Measurements from ENCODE around the gene DLG2. TPM values are rescaled to one million over a fixed set of nuclear protein-coding genes. Genes with fewer than 3 reads are reported as not detected.
"Not testable (repeated sequence)": the region's sequence is repeated elsewhere in the genome, so short reads cannot be mapped to it uniquely, and the experiment has no call there.

The DLG2 gene
- total RNA-seq, 4 donors from 2014 or later: 7.3 to 14.1 (median 11.1) TPM

- TF ChIP-seq CTCF (IDR thresholded peaks at IDR 0.05) (no peak), EP300 (IDR thresholded peaks at IDR 0.05) (no peak), POLR2A (IDR thresholded peaks at IDR 0.05; ENCODE audit: low read depth) (no peak), POLR2AphosphoS5 (IDR thresholded peaks at IDR 0.05) (no peak)
- no peaks in the 10 kb centered on the region for H3K36me3 ChIP-seq
- no peaks in the 10 kb centered on the region for H3K27me3 ChIP-seq
- DNase-seq (ENCODE audit: extremely low spot score): no peak
- 91% methylated on average over 3 of the region's 3 CpGs for WGBS
- H3K4me1 ChIP-seq: no peaks in the 10 kb centered on the region
- no peak overlapping the region for H3K4me3 ChIP-seq
- H3K27ac ChIP-seq (replicated peaks in 1 of 4): no peak overlapping the region
- no peaks in the 10 kb centered on the region for H3K9me3 ChIP-seq
- intact Hi-C loops (cut with DNase I): no loop called here
Measured at GRCh38 chr11:84854498-84854880, 772.7 kb downstream of the DLG2 start.

GRCh38 chr11:84853841-84854497 lies 773.2 kb downstream of the DLG2 start:
- TF ChIP-seq EP300 (IDR thresholded peaks at IDR 0.05) (no peak), POLR2AphosphoS5 (IDR thresholded peaks at IDR 0.05) (no peak), POLR2A (IDR thresholded peaks at IDR 0.05; ENCODE audit: low read depth) (no peak), CTCF (IDR thresholded peaks at IDR 0.05) (no peak)
- WGBS: 89% methylated on average over 1 of the region's 1 CpG
- intact Hi-C loops (cut with DNase I): no loop called here

DNA sequence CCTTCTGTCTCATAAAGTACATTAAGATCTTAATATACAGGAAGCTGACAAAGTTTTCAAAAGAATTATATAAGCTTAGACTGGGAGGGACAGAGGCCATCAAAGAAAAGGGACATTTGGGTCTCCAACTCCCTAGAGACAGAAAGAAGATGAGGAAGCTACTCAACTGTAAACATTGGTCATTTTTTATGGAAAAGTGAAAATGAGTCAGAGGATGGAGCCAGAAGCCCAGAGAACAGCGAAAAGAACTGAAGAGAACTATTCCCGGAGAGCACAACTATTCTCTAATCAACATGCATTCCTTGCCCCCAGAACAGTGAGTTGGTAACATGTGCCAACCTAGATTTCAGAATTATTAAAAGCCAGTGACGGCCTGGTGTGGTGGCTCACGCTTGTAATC lies 779.3 kb downstream of the DLG2 start:
- Histone ChIP-seq H3K4me1 (no peaks in the 10 kb centered on the region), H3K4me3 (no peak overlapping the region), H3K27me3 (no peaks in the 10 kb centered on the region), H3K9me3 (no peaks in the 10 kb centered on the region), H3K27ac (replicated peaks in 1 of 4) (no peak overlapping the region), H3K36me3 (no peaks in the 10 kb centered on the region)
- WGBS: 91% methylated on average over 4 of the region's 4 CpGs
- no peak for TF ChIP-seq CTCF (IDR thresholded peaks at IDR 0.05)
- no peak for TF ChIP-seq POLR2A (IDR thresholded peaks at IDR 0.05; ENCODE audit: low read depth)
- no peak for TF ChIP-seq EP300 (IDR thresholded peaks at IDR 0.05)
- no peak for TF ChIP-seq POLR2AphosphoS5 (IDR thresholded peaks at IDR 0.05)
- no peak for DNase-seq (ENCODE audit: extremely low spot score)
- intact Hi-C loops (cut with DNase I): no loop called here

More at GRCh38 chr11:84853841-84854497, 773.2 kb downstream of the DLG2 start:
- DNase-seq (ENCODE audit: extremely low spot score): no peak
- no peaks in the 10 kb centered on the region for H3K9me3 ChIP-seq
- no peak overlapping the region for H3K4me3 ChIP-seq
- H3K27me3 ChIP-seq: no peaks in the 10 kb centered on the region
- H3K27ac ChIP-seq (replicated peaks in 1 of 4): no peak overlapping the region
- H3K4me1 ChIP-seq: no peaks in the 10 kb centered on the region
- H3K36me3 ChIP-seq: no peaks in the 10 kb centered on the region

- H3K27me3 ChIP-seq; H3K36me3 ChIP-seq; H3K4me3 ChIP-seq; H3K9me3 ChIP-seq; H3K4me1 ChIP-seq; H3K27ac ChIP-seq (replicated peaks in 1 of 4); DNase-seq (ENCODE audit: extremely low spot score); intact Hi-C loops (cut with DNase I): not testable (repeated sequence)
- 73% methylated on average over 1 of the region's 1 CpG for WGBS
Measured at GRCh38 chr11:84840201-84840600, 786.9 kb downstream of the DLG2 start.

DNA sequence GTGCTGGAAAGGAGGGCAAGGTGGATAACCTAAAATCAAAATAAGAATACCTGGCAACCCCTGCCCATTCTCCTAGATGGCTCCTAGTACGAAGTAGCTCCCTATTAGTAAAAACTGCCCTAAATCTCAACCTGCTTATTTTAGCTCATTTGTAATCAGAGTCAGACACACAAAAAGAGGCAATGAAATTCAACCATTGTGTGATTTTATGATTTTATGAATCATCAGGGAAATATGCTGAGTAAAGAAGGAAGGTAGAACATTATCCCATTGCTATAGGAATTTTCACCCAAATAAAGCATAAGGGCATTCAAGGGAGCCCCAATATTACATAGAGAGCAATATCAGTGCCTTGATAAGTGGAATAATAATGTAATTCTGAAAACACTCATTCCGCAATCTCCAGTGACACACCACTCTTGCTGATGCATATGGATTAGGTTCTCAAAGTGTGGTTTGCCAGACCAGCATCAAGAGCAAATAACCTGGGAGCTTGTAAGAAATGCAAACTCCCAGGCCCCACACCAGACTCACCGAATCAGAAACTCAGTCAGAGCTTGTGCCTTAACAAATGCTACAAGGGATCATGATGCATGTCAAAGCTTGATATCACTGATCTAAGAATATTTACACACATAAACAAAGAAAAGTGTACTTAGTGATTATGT lies 789.6 kb downstream of the DLG2 start:
- H3K9me3 ChIP-seq: no peaks in the 10 kb centered on the region
- no peaks in the 10 kb centered on the region for H3K27me3 ChIP-seq
- intact Hi-C loops (cut with DNase I): no loop called here
- H3K4me3 ChIP-seq: no peak overlapping the region
- H3K27ac ChIP-seq (replicated peaks in 1 of 4): no peak overlapping the region
- no peaks in the 10 kb centered on the region for H3K4me1 ChIP-seq
- DNase-seq (ENCODE audit: extremely low spot score): no peak
- no peak for TF ChIP-seq EP300 (IDR thresholded peaks at IDR 0.05)
- no peak for TF ChIP-seq CTCF (IDR thresholded peaks at IDR 0.05)
- TF ChIP-seq POLR2AphosphoS5 (IDR thresholded peaks at IDR 0.05): no peak
- TF ChIP-seq POLR2A (IDR thresholded peaks at IDR 0.05; ENCODE audit: low read depth): no peak
- 94% methylated on average over 3 of the region's 3 CpGs for WGBS
- no peaks in the 10 kb centered on the region for H3K36me3 ChIP-seq
